ENCODE measurements around the gene CHSY1. TPM values are rescaled to one million over a fixed set of nuclear protein-coding genes. Genes with fewer than 3 reads are reported as not detected.

The CHSY1 gene
- polyA plus RNA-seq, 2 of the 4 experiments (the other 2 are of a cell fraction), result 16.0 to 28.1 TPM

GRCh38 chr15:101193120-101193644 is 58.7 kb downstream of the CHSY1 start:
- H3K4me1 ChIP-seq, result peaks cover 30% of the 10 kb centered on the region
- ChIA-PET POLR2A (no interaction called here), CTCF (interaction anchor here (1.1 to 1.8 kb wide), 4 partner anchors 13 to 185 kb away, joined by 3 to 8 read pairs (median 5); no protein-coding TSS in a partner anchor)
- H3K27ac ChIP-seq, result no peak overlapping the region
- no peak overlapping the region for H3K4me3 ChIP-seq
- DNase-seq (ENCODE audit: low read depth in 1 of 2, low spot score in 1 of 2), result no peak
- H3K9me3 ChIP-seq, result no peaks in the 10 kb centered on the region
- TF ChIP-seq REST (IDR thresholded peaks at IDR 0.05), result no peak
- no peak for TF ChIP-seq MAFK (IDR thresholded peaks at IDR 0.05; ENCODE audit: partially characterized antibody)
- TF ChIP-seq EP300 (IDR thresholded peaks at IDR 0.05), result no peak
- TF ChIP-seq CEBPB (IDR thresholded peaks at IDR 0.05), result no peak
- TF ChIP-seq BHLHE40 (IDR thresholded peaks at IDR 0.05; ENCODE audit: low read depth, low read length), result no peak
- no peak for TF ChIP-seq FOSB (CRISPR knock-in tag; IDR thresholded peaks at IDR 0.05)
- no peak for TF ChIP-seq NPAS2 (CRISPR knock-in tag; IDR thresholded peaks at IDR 0.05; ENCODE audit: borderline replicate concordance)
- no peak for TF ChIP-seq JUNB (IDR thresholded peaks at IDR 0.05)
- TF ChIP-seq TP53 (CRISPR knock-in tag; IDR thresholded peaks at IDR 0.05), result no peak
- TF ChIP-seq CHD2 (IDR thresholded peaks at IDR 0.05; ENCODE audit: low read length, partially characterized antibody), result no peak
- no peak for TF ChIP-seq ZSCAN20 (CRISPR knock-in tag; IDR thresholded peaks at IDR 0.05)
- no peak for TF ChIP-seq HOXB13 (CRISPR knock-in tag; IDR thresholded peaks at IDR 0.05; ENCODE audit: low read depth)
- TF ChIP-seq E2F6 (IDR thresholded peaks at IDR 0.05; ENCODE audit: borderline replicate concordance, low read depth), result no peak
- no peak for TF ChIP-seq ZFP36 (IDR thresholded peaks at IDR 0.05; ENCODE audit: borderline replicate concordance, partially characterized antibody)
- no peak for TF ChIP-seq EHF (CRISPR knock-in tag; IDR thresholded peaks at IDR 0.05)
- TF ChIP-seq NFE2L2 (conservative IDR thresholded peaks at IDR 0.05; ENCODE audit: low read length), result no peak
- no peak for TF ChIP-seq RAD21 (conservative IDR thresholded peaks at IDR 0.05 in 1 of 2, IDR thresholded peaks at IDR 0.05 in 1 of 2)
- no peak for TF ChIP-seq HES2 (IDR thresholded peaks at IDR 0.05)
- TF ChIP-seq KDM5A (IDR thresholded peaks at IDR 0.05), result no peak
- peak in 1 of 2 experiments; percentile 23; a peak in 3 of 6 replicates for ATAC-seq
- no peak overlapping the region for H3K4me2 ChIP-seq
- WGBS (ENCODE audit: missing lambda C conversion rate), result 90% methylated on average over 17 of the region's 17 CpGs
- no peak for FAIRE-seq

- WGBS (ENCODE audit: missing lambda C conversion rate), result 57% methylated on average over 3 of the region's 3 CpGs
- no peak overlapping the region for H3K4me3 ChIP-seq
- DNase-seq (ENCODE audit: low read depth in 1 of 2, low spot score in 1 of 2) (no peak), ATAC-seq (0 out of 6 replicates have a peak, but pooled peaks of 1 of the 2 experiments have one; percentile 26), FAIRE-seq (no peak)
- peaks cover 30% of the 10 kb centered on the region for H3K4me1 ChIP-seq
- ChIA-PET CTCF (interaction anchor here (1.1 to 1.3 kb wide), 3 partner anchors 12 to 66 kb away, joined by 3 to 7 read pairs (median 3); no protein-coding TSS in a partner anchor), POLR2A (no interaction called here)
- no peak overlapping the region for H3K27ac ChIP-seq
- H3K9me3 ChIP-seq, result no peaks in the 10 kb centered on the region
- H3K4me2 ChIP-seq, result peak overlapping the region; percentile 7; the same call in 1 of the 3 replicates
- TF ChIP-seq CEBPB (IDR thresholded peaks at IDR 0.05) (no peak), SMC3 (IDR thresholded peaks at IDR 0.05) (no peak), KDM5A (IDR thresholded peaks at IDR 0.05) (no peak), HMGXB4 (CRISPR knock-in tag; IDR thresholded peaks at IDR 0.05; ENCODE audit: borderline replicate concordance) (no peak), E2F6 (IDR thresholded peaks at IDR 0.05; ENCODE audit: borderline replicate concordance, low read depth) (no peak), USF2 (IDR thresholded peaks at IDR 0.05) (no peak), PHF8 (IDR thresholded peaks at IDR 0.05; ENCODE audit: borderline replicate concordance, low read depth) (no peak), CTCF (IDR thresholded peaks at IDR 0.05) (no peak), HES2 (IDR thresholded peaks at IDR 0.05) (no peak), FOXS1 (CRISPR knock-in tag; IDR thresholded peaks at IDR 0.05) (no peak), HEYL (CRISPR knock-in tag; IDR thresholded peaks at IDR 0.05) (no peak), POLR2AphosphoS2 (conservative IDR thresholded peaks at IDR 0.05; ENCODE audit: low read length) (no peak)
Measured at GRCh38 chr15:101192081-101192480, 59.8 kb downstream of the CHSY1 start.

All from A549 (cell line).